Cerebellar nuclear complex (tissue), 1 donor: ENCODE data around the gene ME3.
A peak's percentile ranks its signal among the peaks of the same experiment; 100 is the strongest.

Experiments
- DNase-seq, 2 experiments: peaks; one replicate each; lab custom pipeline; 2025; lab: John Stamatoyannopoulos, UW

The ME3 gene

GRCh38 chr11:86672007-86672621 is at the start of gene ME3:
TSS of gene ME3 (minus strand) at chr11:86672616.
- DNase-seq = peak in 1 of 2 experiments; percentile 37

DNA sequence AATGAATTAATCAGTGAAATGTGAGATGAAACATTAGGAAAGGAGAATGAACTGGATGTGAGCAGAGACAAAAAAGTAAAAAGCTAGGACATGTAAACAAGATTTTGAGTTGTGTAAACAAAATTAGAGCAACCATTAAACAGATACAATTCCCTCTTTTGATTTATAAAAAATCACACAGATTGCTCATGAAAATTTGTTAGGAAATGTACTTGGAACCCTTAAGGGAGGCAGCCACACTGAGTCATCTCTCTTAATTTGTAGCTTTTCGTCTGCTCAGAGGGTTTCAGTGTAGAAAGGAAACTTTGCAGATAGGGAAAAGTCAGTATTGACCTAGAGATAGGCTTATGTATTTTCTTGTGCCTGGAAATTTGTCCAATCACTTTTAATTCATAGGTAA is 49.6 kb upstream of the ME3 start:
- DNase-seq = no peak

DNA sequence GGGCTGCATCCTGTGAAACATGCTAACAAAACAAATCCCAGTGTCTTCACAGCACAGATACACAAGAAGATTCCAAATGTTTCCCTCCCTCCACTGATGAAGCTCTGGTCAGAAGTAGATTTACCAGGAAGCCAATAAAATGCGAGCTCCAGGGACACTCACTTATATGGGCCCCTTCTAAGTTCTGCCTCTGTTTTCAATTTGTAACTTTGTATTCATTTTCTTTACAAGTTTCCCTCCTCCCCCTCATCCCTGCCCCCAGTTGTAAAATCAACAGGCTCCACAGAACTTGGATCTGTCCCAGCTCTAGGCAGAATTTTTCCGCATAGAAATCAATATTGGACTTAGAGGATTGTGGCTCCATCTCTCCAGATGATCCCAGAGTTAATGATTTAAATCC is 48.1 kb upstream of the ME3 start:
- no peak for DNase-seq

DNA sequence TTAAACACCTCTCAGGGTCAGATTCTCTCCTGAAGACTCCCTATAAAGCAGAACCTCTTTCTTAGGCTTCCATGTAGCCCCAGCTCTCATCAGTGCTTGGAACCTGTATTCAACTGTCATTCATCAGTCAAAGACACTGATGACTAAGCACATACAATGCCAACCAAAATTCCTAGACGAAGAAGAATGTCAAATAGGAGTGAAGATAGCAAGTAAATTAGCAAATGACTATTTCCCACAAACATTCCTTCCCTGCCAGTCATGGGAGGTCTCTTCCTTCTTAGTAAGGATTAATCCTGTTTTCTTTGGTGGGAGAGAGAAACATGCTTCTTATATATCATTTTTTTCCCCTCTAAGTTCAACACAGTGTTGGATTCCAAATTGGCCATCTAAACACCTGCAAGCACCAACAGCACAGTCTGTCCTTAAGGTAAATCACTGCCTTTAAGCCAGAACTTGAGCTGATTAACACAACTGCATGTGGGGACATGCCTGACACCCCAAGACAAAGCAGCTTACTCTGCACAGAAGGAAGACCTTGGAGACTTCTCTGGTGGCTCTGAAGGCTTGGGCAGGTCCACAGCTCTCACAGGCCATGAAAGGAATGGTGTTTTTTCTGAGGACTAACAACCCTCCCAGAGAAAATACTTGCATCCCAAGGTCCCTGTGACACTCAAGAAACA is 47.5 kb upstream of the ME3 start:
- no peak for DNase-seq

GRCh38 chr11:86718999-86719398 is 46.6 kb upstream of the ME3 start:
- no peak for DNase-seq

DNA sequence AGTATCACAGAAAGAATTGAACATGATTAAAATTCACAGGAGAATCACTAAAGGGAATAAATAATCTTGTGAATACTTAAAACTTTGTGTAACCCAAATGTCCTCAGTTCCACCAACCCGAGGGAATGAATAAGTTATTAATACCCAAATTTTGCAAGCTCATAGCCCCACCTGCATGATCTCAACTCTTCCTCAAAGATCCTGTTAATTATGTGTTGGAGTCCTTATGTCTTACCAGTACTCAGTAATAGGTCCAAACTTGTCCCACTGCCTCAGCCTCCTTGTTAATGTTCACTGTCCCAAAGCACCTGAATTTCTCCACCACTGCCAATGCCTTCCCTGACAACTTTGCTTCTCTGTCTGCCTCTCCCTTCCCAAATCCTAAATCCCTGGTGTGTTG is 46.1 kb upstream of the ME3 start:
- DNase-seq = no peak

- DNase-seq = no peak
These were observed 45.5 kb upstream of the ME3 start for GRCh38 chr11:86717817-86718501.

DNA sequence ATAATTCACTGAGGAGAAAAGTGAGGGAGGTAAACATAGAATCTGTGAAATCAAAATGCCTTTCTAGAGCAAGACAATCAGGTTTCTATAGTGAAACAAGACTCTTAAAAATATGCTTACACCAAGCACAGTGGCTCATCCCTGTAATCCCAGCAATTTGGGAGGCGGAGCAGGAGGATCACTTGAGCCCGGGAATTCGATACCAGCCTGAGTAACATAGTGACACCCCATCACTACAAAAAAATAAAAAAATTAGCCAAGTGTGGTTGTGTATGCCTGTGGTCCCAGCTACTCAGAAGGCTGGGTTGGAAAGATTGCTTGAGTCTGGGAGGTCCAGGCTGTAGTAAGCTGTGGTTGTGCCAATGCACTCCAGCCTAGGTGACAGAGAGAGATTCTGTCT is 43.2 kb upstream of the ME3 start:
- DNase-seq = no peak

- no peak for DNase-seq
These were observed 41.1 kb upstream of the ME3 start for GRCh38 chr11:86713552-86713951.

DNA sequence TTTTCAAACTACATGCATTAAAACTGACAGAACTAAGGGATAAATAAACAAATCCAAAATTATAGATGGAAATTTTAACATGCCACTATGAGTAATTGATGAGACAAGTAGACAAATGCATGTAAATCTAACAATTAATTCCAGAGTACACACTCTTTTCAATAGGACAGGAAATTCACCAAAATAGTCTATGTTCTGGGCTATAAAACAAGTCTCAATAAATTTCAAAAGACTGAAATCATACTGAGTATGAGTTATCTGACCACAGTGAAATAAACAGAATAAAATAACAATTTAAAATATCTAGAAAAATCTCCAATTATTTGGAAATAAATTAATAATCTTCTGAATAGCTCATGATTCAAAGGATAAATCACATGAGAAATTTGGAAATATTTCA is 38.5 kb upstream of the ME3 start:
- no peak for DNase-seq

GRCh38 chr11:86708669-86709068 is 36.3 kb upstream of the ME3 start:
- DNase-seq = no peak

DNA sequence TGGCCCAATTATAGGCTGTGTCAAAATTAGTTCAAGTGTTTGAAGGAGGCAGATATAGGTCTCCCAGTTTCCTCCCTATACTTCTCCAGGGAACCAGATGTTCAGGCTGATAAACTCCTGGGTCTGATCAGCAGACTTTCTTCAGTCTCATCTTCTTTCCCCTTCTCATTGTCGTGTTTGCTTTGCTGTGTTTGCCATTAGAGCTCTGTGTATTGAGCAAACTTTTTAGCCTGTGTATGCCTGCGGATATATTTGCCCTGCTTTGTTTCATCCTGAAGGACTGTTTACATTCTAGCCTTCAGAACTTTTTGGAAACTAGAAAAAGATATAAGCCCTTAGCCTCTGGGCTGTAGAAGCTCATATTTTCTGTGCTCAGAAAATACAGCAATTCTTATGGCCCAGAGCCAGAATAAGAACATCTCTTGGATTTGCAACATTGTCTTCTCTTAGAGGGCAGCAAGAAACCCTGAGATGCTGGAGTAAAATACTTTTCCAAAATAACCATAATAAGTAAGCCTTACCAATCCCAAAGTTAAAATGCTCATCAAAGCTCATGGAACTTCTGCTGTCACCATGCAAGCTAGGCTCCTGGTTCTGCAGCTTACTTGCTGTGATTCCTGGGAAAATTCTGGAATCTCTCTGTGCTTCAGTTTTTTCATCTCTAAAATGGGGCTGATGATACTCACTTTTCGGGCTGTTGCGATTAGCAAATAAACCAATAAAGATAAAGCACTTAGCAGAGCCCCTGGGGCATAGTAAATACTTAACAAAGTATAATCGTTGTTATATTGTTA is 34.1 kb upstream of the ME3 start:
- DNase-seq = no peak

DNA sequence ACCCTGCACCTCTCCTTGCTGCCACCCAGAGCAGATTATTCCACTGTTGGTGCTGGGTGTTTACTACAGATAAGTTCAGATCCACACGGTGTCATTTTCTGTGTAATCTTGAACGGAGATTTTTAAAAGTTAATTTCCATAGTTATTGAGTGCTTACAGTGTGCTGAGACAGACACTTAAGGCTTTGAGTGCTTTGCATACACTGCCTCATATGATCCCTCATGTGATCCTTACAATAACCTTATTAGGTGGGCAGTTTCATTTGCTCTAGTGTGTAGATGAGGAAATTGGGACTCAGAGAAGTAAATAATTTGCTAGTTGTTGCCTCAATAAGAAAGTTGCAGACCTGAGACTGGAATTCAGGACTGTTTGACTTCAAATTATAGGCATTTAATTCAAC is 32.3 kb upstream of the ME3 start:
- no peak for DNase-seq

DNA sequence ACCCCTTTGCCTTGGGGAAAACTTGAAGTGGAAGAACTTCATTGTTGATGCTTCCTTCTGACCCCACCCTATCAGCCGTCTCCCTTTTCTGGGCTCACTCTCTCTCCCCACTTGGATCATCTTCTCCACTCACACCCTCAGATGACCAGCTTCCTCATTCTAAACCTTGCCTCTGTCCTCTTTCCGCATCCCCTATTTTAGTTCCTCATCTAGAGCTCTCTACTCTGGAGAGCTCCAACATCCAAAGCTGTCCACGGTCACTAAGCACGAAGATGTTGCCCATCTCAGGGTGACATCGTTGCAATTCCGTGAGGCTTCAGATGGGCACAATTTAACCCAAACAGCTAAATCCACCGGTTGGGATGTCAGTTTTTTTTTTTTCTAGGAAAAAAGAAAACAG is 31.6 kb upstream of the ME3 start:
- DNase-seq = no peak

DNA sequence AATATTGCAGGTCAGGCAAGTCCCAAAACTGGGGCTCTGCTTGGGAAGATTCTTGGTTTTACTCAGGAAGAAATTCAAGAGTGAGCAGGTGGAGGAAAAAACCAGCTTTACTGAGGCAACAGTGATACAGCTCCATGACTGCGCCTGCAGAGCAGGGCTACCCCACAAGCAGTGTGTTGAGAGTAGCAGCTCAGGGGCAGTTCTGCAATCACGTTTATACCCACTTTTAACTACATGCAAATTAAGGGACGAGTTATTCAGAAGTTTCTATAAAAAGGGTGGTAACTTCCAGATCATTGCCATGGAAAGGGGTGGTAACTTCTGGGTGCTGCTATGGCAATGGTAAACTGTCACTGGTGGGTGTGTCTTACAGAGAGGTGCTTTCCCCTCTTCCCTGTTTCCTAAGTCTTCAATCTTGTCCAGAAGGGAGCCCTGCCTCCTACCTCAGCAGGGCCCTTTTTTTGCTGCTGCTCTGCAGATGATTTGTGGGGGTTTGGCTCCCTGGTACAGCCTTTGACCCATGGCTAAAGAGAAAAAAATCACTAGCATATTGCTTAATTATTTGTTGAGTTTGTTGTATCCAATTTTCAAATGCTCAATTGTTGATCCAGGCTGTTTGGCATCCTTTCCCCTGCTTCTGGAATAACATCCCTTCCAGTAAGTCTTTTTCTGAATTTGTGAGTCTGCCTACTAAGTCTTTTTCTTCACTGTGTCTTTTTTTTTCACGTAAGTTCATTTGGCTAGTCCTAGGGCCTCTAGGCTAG is 30.0 kb upstream of the ME3 start:
- no peak for DNase-seq

- no peak for DNase-seq
These were observed 26.8 kb upstream of the ME3 start for GRCh38 chr11:86699040-86699791.

DNA sequence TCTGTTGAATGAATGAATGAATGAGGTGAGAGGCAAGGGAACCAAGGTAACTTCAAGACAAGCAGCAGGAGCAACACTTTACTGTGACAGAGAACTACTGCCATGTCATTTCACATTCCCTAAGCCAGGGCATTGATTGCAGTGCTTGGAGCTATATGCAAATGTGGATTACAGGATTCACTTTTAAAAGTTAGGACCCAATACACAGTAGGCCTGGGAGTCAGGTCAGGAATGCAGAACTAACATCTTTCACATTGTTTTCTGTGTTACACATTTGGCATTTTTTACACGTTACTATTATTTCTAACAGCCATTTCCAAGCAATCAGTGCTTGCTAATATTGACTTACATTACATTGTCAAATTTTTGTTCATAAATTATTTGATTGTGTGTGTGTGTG is 26.2 kb upstream of the ME3 start:
- no peak for DNase-seq

GRCh38 chr11:86696451-86696850 is 24.0 kb upstream of the ME3 start:
- no peak for DNase-seq

DNA sequence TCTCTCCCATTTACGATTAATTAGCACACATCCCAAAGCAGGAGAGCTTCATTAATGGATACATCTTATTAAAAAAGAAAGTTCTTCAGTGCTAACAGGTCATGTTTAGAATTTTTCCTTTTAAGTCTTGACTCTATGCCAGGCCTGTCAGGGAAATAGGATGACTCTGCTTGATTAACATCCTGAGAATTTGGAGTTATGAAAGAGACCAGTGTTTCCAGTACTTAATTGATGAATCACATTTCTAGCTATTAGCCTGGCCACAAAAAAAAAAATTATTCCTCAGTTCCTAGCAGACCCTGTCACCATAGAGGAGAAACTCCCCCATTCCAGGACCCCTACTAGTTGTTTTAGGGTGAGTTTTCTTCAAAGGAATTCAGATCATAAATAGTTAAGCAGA is 23.6 kb upstream of the ME3 start:
- DNase-seq = no peak

- DNase-seq = no peak
These were observed 23.0 kb upstream of the ME3 start for GRCh38 chr11:86695373-86695772.

GRCh38 chr11:86693518-86693917 is 21.1 kb upstream of the ME3 start:
- no peak for DNase-seq
